Panc1 (cell line): ENCODE measurements around the gene HERC3.

ENCODE experiments used
- POLR2AphosphoS5 ChIP-seq: IDR thresholded peaks from 2 replicates; pipeline ENCODE4 v1.6.1; 2012; ENCODE audit warnings: mild to moderate bottlenecking, low read depth, low read length, moderate library complexity
- REST ChIP-seq, 2 experiments: IDR thresholded peaks; 2 replicates each; pipeline ENCODE4 v1.6.1; 2011 to 2012; ENCODE audit warnings: low read depth in 2 of 2, control low read depth in 1 of 2, low read length in 1 of 2, mild to moderate bottlenecking in 1 of 2, moderate library complexity in 1 of 2; ENCODE audit not compliant: insufficient read depth in 1 of 2
- TF ChIP-seq, protein P1 (sequence below): fragments of 450-650 bp; IDR thresholded peaks from 2 replicates; pipeline ENCODE4 v1.5.1; 2017; ENCODE audit warnings: mild to moderate bottlenecking

DNA sequence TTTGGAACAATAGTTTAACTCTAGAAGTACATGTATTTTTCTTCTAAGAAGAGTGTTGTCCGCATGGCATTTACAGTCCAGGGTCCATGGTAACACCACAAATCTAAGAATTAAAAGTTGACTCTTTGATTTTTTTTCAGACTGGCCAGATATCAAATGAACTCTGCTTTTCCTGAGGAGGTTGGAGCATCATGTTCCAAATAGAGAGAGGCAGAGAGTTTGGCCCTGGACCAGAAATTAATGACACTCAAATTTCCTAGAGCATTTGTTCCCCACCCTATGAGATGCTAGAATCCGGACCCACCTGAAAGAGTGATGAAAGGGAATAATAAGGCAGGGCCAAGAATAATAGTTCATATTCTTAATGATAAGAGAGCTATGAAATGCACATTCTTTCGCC is 152.3 kb downstream of the HERC3 start:
- TF ChIP-seq, protein P1, sequence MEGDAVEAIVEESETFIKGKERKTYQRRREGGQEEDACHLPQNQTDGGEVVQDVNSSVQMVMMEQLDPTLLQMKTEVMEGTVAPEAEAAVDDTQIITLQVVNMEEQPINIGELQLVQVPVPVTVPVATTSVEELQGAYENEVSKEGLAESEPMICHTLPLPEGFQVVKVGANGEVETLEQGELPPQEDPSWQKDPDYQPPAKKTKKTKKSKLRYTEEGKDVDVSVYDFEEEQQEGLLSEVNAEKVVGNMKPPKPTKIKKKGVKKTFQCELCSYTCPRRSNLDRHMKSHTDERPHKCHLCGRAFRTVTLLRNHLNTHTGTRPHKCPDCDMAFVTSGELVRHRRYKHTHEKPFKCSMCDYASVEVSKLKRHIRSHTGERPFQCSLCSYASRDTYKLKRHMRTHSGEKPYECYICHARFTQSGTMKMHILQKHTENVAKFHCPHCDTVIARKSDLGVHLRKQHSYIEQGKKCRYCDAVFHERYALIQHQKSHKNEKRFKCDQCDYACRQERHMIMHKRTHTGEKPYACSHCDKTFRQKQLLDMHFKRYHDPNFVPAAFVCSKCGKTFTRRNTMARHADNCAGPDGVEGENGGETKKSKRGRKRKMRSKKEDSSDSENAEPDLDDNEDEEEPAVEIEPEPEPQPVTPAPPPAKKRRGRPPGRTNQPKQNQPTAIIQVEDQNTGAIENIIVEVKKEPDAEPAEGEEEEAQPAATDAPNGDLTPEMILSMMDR, result no peak
- TF ChIP-seq POLR2AphosphoS5, result no peak
- no peak for TF ChIP-seq REST (IDR thresholded peaks at IDR 0.05; ENCODE audit: insufficient read depth in 1 of 2, low read depth in 2 of 2, low read length in 1 of 2)
